ENCODE data around the gene SRD5A3.

DNA sequence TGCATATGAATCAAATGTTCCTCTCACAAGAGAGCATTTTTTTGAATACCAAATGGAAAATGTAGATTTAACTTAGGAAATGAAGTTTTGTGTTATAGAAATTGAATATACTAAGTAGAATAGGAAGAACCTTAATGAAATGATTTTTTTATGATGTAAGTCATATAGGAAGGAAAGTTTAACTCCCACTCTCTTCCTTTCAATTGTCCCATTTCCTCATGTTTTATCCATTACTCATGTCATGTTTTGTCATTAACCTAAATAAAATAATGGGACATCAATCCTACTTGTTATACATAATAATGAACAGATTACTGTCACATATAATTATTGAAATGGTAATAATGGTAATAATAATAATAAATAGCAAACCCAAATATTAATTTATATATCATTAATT is 22.7 kb upstream of the SRD5A3 start:
- TF ChIP-seq, protein P1, sequence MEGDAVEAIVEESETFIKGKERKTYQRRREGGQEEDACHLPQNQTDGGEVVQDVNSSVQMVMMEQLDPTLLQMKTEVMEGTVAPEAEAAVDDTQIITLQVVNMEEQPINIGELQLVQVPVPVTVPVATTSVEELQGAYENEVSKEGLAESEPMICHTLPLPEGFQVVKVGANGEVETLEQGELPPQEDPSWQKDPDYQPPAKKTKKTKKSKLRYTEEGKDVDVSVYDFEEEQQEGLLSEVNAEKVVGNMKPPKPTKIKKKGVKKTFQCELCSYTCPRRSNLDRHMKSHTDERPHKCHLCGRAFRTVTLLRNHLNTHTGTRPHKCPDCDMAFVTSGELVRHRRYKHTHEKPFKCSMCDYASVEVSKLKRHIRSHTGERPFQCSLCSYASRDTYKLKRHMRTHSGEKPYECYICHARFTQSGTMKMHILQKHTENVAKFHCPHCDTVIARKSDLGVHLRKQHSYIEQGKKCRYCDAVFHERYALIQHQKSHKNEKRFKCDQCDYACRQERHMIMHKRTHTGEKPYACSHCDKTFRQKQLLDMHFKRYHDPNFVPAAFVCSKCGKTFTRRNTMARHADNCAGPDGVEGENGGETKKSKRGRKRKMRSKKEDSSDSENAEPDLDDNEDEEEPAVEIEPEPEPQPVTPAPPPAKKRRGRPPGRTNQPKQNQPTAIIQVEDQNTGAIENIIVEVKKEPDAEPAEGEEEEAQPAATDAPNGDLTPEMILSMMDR (IDR thresholded peaks at IDR 0.05), result no peak
- no peak for TF ChIP-seq EP300 (IDR thresholded peaks at IDR 0.05)

All from suprapubic skin (tissue), 3 donors.